ENCODE results near the gene GINS3.
"Not testable (repeated sequence)": the region's sequence is repeated elsewhere in the genome, so short reads cannot be mapped to it uniquely, and the experiment has no call there.

Gene GINS3

GRCh38 chr16:58389724-58390123, 2.5 kb upstream of the GINS3 start:
- no peak for DNase-seq (ENCODE audit: low read depth)

DNA sequence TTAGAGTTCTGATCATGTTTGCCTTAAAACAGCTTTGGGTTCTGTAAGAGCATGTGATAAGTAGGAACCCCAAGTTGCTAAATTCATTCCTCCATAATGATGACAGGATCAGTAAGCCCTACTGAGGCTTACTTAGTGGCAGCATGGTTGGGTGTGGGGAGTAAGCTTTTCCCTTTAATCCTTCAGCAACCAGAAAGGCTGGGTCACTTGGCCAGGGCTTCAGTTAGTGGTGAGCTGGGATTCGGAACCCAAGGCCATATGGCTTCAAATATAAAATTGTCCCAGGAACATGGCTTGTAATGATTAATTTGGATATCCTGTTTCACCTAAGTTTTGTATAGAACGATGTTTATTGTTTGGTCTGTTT, 850 bp downstream of the GINS3 start:
- DNase-seq (ENCODE audit: low read depth) = no peak

- not testable (repeated sequence) for DNase-seq (ENCODE audit: low read depth)
These were observed 4.6 kb downstream of the GINS3 start for GRCh38 chr16:58396897-58397296.

GRCh38 chr16:58399718-58400633, 7.7 kb downstream of the GINS3 start:
- no peak for DNase-seq (ENCODE audit: low read depth)

DNA sequence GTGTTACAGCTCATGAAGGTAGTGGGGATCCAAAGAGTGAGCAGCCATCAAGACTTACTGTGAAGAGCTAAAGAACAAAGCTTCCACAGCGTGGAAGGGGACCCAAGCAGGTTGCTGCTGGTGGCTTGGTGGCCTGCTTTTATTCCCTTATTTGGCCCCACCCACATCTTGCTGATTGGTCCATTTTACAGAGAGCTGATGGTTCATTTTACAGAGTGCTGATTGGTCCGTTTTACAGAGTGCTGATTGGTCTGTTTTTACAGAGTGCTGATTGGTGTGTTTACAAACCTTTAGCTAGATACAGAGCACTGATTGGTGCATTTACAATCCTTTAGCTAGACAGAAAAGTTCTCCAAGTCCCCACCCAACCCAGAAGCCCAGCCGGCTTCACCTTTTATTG, 9.0 kb downstream of the GINS3 start:
- not testable (repeated sequence) for DNase-seq (ENCODE audit: low read depth)

GRCh38 chr16:58402796-58403195, 10.5 kb downstream of the GINS3 start:
- DNase-seq (ENCODE audit: low read depth) = no peak

DNA sequence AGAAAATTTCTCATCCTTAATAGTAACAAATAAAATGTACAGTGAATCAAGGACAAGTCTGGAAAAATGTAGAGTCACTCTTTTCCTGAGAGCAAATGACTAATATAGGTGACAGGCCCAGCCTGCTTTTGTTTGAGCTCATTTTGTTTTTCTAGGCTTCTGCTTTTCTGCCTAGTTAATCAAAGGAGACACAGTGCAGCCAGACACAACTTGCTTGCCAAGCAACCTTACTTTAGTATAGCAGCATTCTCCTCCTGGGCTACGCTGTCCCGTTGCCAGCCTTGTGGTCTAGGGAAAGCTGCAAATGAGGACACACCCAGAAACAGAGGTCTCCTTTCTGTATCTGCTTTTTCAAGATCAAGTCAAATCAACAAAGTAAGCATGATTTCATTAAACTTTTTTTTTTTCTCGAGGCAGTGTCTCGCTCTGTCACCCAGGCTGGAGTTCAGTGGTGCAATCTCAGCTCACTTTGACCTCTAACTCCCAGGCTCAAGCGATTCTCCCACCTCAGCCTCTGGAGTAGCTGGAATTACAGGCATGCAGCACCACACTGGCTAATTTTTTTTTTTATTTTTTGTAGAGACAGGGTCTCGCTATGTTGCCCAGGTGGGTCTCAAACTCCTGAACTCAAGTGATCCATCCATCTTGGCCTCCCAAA, 17.2 kb downstream of the GINS3 start:
- DNase-seq (ENCODE audit: low read depth) = no peak

DNA sequence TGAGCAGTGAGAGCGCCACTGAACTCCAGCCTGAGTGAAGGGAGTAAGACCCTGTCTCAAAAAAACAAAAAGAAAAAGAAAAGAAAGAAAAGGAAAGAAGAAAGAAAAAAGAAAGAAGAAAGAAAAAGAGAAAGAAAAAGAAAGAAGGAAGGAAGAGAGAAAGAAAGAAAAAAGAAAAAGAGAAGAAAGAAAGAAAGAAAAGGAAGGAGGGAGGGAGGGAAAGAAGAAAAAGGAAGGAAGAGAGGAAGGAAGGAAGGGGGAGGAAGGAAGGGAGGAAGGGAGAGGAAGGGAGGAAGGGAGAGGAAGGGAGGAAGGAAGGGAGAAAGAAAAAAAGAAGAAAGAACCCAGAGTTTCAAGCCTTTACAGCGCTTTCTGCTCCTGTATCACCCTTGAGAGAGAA, 19.1 kb downstream of the GINS3 start:
- DNase-seq (ENCODE audit: low read depth) = no peak

GRCh38 chr16:58411736-58412614, 19.7 kb downstream of the GINS3 start:
- no peak for DNase-seq (ENCODE audit: low read depth)

DNA sequence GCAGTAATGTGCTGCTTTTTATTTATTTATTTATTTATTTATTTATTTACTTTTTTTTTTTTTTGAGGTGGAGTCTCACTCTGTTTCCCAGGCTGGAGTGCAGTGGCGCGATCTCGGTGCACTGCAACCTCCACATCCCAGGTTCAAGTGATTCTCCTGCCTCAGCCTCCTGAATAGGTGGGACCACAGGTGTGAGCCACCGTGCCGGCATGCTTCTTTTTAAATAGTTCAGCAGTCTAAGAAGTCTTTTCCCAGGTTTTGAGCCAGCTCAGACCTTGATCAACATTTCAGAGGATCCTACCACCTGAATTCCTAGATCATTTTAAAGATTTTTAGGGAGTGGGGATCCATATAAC, 20.3 kb downstream of the GINS3 start:
- DNase-seq (ENCODE audit: low read depth) = not testable (repeated sequence)

- no peak for DNase-seq (ENCODE audit: low read depth)
These were observed 21.1 kb downstream of the GINS3 start for GRCh38 chr16:58413359-58413758.

- DNase-seq (ENCODE audit: low read depth) = no peak
These were observed 22.7 kb downstream of the GINS3 start for GRCh38 chr16:58415003-58415402.

DNA sequence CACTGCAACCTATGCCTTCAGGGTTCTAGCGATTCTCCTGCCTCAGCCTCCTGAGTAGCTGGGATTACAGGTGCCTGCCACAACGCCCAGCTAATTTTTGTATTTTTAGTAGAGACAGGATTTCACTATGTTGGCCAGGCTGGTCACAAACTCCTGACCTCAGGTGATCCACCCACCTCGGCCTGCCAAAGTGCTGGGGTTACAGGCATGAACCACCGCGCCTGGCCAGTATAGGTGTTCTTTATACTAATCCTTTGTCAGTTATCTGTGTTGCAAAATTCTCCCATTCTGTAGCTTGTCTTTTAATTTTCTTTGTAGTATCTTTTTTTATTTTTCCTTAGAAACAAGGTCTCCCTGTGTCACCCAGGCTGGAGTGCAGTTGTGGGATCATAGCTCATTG, 23.7 kb downstream of the GINS3 start:
- DNase-seq (ENCODE audit: low read depth) = not testable (repeated sequence)

DNA sequence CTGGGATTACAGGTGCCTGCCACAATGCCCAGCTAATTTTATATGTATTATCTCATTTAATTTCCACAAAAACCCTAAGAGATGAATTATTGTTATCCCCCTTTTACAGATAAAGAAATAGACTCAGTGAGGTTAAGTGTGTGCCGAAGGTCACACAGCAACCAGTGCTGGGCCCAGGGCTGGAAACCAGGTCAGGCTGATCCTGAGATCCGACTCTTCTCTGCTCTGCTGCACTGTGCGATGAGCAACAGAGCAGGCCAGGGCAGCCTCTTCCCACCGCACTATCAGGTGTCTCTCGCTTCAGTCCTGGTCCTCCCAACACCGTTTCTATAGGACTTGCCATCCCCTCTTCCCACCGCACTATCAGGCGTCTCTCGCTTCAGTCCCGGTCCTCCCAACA, 24.8 kb downstream of the GINS3 start:
- no peak for DNase-seq (ENCODE audit: low read depth)

GRCh38 chr16:58417600-58417999, 25.3 kb downstream of the GINS3 start:
- no peak for DNase-seq (ENCODE audit: low read depth)

DNA sequence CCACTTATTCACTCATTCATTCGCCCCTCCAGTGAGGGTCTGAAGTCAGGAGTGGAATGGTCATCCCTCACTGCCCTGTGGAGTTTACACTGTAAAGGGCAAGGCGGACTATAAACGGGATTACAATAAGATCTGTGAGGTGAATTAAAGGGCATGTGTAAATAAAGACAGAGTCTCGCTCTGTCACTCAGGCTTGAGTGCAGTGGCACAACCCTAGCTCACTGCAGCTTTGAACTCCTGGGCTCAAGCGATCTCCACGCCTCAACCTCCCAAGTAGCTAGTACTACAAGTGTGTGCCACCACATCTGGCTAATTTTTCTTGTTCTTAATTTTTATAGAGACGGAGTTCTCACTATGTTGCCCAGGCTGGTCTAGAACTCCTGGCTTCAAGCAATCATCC, 25.8 kb downstream of the GINS3 start:
- no peak for DNase-seq (ENCODE audit: low read depth)

- no peak for DNase-seq (ENCODE audit: low read depth)
These were observed 26.3 kb downstream of the GINS3 start for GRCh38 chr16:58418601-58419000.

DNA sequence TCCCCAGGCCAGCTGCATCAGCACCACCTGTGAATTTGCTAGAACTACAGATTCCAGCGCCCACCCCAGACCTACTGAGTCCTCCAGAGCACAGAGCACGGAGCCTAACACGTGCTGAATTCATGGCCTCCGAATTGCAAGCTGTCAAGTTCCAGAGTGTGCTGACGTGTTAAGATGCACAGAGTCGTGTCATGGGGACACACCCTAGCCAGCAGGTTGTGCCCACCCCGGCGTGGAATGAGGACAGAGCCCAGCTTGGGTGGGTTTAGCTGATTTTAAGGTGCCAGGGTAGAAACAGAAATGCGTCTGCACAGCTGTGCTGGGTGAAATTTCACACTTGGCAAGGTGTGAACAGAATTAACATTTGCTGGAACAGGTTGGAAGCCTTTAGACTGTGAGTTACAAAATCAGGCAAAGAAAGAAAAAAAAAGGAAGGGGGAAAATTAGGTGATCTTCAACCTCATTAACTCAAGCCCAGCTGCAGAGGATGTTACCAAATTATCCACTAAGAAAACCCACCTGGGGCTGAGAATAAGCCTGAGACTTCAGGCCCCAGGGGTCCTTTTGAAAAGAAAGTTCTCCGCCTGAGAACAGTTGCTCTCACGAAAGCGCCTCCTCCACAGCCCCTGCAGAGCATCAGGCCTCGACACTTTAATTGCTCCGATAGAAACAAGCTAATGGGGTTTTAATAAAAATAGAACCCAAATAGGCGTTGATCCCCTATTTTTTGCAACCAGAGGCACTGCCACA, 27.1 kb downstream of the GINS3 start:
- no peak for DNase-seq (ENCODE audit: low read depth)

DNA sequence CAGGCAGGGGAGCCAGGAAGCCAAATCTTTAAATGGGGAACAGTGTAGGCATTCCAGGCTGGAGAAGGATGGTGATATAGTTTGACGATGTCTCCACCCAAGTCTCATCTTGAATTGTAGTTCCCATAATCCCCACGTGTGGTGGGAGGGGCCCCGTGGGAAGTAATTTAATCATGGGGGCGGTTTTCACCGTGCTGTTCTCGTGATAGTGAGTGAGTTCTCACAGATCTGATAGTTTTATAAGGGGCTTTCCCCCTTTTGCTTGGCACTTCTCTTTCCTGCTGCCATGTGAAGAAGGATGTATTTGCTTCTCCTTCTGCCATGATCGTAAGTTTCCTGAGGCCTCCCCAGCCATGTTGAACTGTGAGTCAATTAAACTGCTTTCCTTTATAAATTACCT, 28.8 kb downstream of the GINS3 start:
- DNase-seq (ENCODE audit: low read depth) = no peak

DNA sequence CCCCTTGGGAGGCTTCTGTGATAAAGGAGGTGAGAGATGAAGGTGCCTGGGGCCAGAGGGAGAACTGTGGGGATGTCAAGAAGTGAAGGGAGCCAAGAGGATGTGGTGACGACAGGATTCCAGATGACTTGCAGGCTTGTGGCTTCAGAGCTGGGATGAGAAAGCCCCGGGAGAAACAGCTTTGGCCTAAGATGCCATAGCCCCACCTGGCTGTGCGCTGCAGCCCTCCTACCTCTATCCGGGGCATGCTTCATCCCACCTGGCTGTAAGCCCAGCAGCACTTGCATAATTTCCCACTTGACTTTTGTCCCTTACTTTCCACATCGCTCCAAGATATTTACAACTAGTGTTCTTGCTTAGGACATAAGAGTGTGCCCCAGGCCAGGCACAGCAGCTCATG, 29.3 kb downstream of the GINS3 start:
- DNase-seq (ENCODE audit: low read depth) = no peak

DNA sequence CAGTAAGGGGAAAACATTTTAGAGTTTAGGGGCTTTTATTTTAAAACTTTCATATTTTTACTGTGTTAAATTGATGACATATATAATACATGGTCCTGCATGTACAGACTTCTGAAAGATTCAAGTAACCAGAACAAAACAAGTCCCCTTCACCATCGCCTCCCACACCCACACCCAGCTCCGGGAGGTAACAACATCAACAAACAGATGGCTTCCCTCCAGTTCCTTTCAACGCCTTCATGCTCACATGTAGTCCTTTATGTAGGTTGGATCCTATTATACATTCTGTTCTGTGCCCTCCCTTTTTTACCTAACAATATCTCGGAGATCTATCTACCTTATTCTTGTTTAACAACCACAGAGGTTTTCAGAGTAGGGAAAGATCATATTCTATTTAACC, 30.5 kb downstream of the GINS3 start:
- no peak for DNase-seq (ENCODE audit: low read depth)

DNA sequence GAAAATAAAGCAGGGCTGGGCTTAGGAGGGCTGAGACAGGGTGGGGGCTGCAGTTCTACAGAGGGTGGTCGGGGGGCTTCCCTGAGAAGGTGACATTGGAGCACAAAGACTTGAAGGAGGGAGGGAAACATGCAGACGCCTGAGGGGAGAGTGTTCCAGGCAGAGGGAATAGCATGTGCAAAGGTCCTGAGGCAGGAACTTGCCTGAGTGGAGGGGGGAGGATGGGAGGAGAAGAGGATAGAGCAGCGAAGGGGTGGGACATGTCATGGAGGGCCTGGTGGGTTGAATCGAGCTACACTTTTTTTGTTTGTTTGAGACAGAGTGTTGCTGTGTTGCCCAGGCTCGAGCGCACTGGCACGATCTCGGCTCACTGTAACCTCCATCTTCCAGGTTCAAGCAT, 33.0 kb downstream of the GINS3 start:
- DNase-seq (ENCODE audit: low read depth) = no peak

All from T follicular helper cell (primary cell).